Esophagus (tissue), 2 donors: ENCODE data around the gene GXYLT2. TPM values are rescaled to one million over a fixed set of nuclear protein-coding genes. Genes with fewer than 3 reads are reported as not detected.

Experiments used
- H3K27ac ChIP-seq, 2 donors: one replicate each; pipeline ENCODE4 v1.5.1; 2013; ENCODE audit warnings: low read depth in 2 of 2, mild to moderate bottlenecking in 2 of 2, inconsistent platforms in 1 of 2, low read length in 1 of 2, moderate library complexity in 1 of 2
- H3K27me3 ChIP-seq, 2 donors: one replicate each; pipeline ENCODE4 v1.6.1; 2013; ENCODE audit warnings: low read length in 2 of 2, control low read depth in 1 of 2, mild to moderate bottlenecking in 1 of 2; ENCODE audit not compliant: insufficient read depth in 2 of 2, control insufficient read depth in 1 of 2
- H3K36me3 ChIP-seq, 2 donors: one replicate each; pipeline ENCODE4 v1.6.1; 2013; ENCODE audit warnings: low read length in 1 of 2; ENCODE audit not compliant: control insufficient read depth in 2 of 2, insufficient read depth in 2 of 2
- H3K4me1 ChIP-seq, 2 donors: one replicate each; pipeline ENCODE4 v1.6.1; 2013; ENCODE audit warnings: low read length in 1 of 2; ENCODE audit not compliant: control insufficient read depth in 2 of 2, insufficient read depth in 2 of 2
- H3K4me3 ChIP-seq, 2 donors: one replicate each; pipeline ENCODE4 v1.5.1; 2013; ENCODE audit warnings: low read length in 2 of 2, mild to moderate bottlenecking in 2 of 2, low read depth in 1 of 2, moderate library complexity in 1 of 2
- H3K9me3 ChIP-seq, 2 donors: one replicate each; pipeline ENCODE4 v1.6.1; 2013; ENCODE audit warnings: mild to moderate bottlenecking in 2 of 2, low read depth in 1 of 2, low read length in 1 of 2, moderate library complexity in 1 of 2; ENCODE audit not compliant: control insufficient read depth in 2 of 2, insufficient read depth in 1 of 2
- WGBS, 2 donors: extraction: QIAGEN DNeasy Blood & Tissue Kit; methylation state at CpG; one replicate each; pipeline ENCODE4 v1.1.7; 2013; 5-methylcytosine and 5-hydroxymethylcytosine counted together
- polyA plus RNA-seq, 2 donors: library from polyadenylated mRNA; stranded (reverse); fragments of 200-250 nt; gene quantifications; one replicate each; pipeline ENCODE4 v1.2.3, GENCODE V29; 2013
- donor health status: healthy with polysubstance abuse.
- donor health status: Bipolar disorder and iron deficiency.

The GXYLT2 gene
- polyA plus RNA-seq, 2 donors, result 0.24 to 0.37 TPM

DNA sequence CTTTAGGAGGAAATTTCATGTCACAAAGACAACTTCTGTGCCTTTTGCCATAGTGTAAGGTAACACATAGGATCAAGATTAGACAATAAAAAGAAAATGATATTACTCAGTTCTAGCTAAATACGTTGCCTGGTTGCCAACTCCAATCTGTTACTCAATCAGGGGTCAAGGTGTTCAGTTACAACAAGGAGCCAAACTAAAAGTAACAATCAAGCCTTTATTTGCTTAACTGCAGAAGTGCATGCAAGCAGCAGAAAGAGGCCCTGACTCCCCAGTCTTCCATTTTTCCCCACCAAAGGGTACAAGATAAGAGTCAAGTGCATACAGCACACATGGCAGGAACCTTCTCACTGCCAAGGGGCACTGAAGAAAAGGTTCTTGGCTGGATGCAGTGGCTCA, 80.4 kb downstream of the GXYLT2 start:
- Histone ChIP-seq H3K9me3 (no peaks in the 10 kb centered on the region), H3K4me1 (peaks cover 0 to 3% of the 10 kb centered on the region in 2 donors), H3K36me3 (no peaks in the 10 kb centered on the region), H3K27me3 (no peaks in the 10 kb centered on the region), H3K4me3 (no peak overlapping the region), H3K27ac (no peak overlapping the region)
- 75 to 76% methylated on average over 1 of the region's 1 CpG for WGBS, 2 donors

DNA sequence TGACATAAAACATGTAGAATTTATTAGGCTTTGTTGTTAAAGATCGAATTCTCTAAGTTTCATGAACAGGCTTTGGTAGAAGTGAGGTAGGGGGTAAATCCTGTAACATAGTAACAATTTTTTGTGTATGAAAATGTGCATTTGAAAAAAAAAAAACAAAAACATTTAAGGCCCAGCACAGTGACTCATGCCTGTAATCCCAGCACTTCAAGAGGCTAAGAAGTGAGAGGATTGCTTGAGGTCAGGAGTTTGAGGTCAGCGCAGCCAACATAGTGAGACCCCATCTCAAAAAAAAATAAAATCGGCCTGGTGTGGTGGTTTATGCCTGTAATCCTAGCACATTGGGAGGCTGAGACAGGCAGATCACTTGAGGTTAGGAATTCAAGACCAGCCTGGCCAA, 81.9 kb downstream of the GXYLT2 start:
- peaks cover 0 to 6% of the 10 kb centered on the region in 2 donors for H3K4me1 ChIP-seq

DNA sequence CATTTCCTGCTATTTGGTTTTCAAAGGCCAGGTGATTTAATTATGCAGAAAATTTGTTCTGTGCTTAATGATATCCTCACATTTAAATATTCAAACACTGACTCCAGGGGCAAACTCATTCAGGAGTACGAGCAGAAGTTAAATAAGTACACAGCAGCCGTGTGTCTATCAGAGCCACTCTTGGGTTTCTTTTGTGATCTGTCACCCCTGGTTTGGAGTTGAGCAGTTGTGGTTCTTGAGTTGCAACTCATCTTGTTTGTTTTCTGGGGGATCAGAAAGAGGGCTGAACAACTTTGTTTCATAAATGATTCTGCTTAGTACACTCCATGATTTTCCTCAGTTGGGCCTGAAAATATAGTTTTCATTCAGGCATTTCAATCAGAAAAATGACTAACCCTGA, 83.1 kb downstream of the GXYLT2 start:
- H3K9me3 ChIP-seq, result no peaks in the 10 kb centered on the region
- H3K36me3 ChIP-seq, result no peaks in the 10 kb centered on the region
- no peaks in the 10 kb centered on the region for H3K27me3 ChIP-seq
- H3K4me3 ChIP-seq, result no peak overlapping the region
- 90% methylated on average over 2 of the region's 2 CpGs for WGBS, 2 donors
- H3K27ac ChIP-seq, result no peak overlapping the region
- H3K4me1 ChIP-seq, result peaks cover 0 to 6% of the 10 kb centered on the region in 2 donors

More for the DNA sequence above, 81.9 kb downstream of the GXYLT2 start:
- no peak overlapping the region for H3K4me3 ChIP-seq
- no peaks in the 10 kb centered on the region for H3K36me3 ChIP-seq
- no peak overlapping the region for H3K27ac ChIP-seq
- no peaks in the 10 kb centered on the region for H3K9me3 ChIP-seq
- no peaks in the 10 kb centered on the region for H3K27me3 ChIP-seq
- 94% methylated on average over 3 of the region's 3 CpGs for WGBS, 2 donors

DNA sequence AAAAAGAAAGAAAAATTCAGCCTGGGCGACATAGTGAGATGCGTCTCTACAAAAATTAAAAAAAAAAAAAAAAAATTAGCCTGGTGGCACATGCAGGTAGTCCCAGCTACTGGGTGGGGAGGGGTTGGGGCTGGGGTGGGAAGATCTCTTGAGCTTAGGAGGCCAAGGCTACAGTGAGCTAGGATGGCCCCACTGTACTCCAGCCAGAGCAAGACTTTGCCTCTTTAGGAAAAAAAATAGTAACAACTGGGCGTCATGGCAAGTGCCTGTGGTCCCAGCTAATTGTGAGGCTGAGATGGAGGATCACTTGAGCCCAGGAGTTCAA, 84.8 kb downstream of the GXYLT2 start:
- 83 to 93% methylated on average over 3 of the region's 3 CpGs for whole genome bisulfite sequencing, 2 donors

DNA sequence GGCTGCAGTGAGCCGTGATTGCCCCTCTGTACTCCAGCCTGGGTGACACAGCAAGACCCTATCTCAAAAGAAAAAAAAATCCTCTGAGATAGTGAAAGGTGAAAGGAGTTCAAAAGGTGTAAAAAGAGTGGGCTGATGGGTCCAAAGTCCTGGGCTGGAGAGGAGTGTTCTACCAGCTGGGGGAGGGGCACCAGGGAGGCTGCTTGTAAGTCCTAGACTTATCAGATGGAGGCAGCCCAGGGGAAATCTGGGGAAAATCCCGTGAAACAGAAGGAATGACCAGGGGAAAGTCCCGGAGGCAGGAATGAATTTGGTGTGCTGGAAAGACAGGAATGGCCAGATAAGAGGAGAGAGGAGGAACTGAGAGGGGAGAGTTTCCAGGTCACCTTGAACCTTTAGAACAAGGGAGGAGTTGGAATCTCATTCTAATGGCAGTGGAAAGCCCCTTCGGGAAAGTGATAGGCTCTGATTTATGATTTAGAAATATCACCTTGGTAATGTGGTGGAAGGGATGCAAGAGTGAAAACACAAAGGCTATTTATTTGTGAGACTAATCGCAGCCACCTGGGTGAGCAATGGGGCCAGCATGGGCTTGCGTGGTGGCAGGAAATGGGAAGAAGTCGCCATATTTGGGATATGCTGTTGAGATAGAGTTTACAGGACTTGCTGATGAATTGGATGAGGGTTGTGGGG, 85.3 kb downstream of the GXYLT2 start:
- no peak overlapping the region for H3K27ac ChIP-seq
- H3K4me1 ChIP-seq, result peaks cover 0 to 6% of the 10 kb centered on the region in 2 donors
- no peaks in the 10 kb centered on the region for H3K27me3 ChIP-seq
- 43 to 44% methylated on average over 7 of the region's 7 CpGs for WGBS, 2 donors
- H3K36me3 ChIP-seq, result no peaks in the 10 kb centered on the region
- H3K4me3 ChIP-seq, result no peak overlapping the region
- H3K9me3 ChIP-seq, result no peaks in the 10 kb centered on the region

More for the DNA sequence above, 84.8 kb downstream of the GXYLT2 start:
- no peaks in the 10 kb centered on the region for H3K36me3 ChIP-seq
- H3K27ac ChIP-seq, result no peak overlapping the region
- H3K9me3 ChIP-seq, result no peaks in the 10 kb centered on the region
- H3K27me3 ChIP-seq, result no peaks in the 10 kb centered on the region
- H3K4me3 ChIP-seq, result no peak overlapping the region
- peaks cover 0 to 6% of the 10 kb centered on the region in 2 donors for H3K4me1 ChIP-seq

DNA sequence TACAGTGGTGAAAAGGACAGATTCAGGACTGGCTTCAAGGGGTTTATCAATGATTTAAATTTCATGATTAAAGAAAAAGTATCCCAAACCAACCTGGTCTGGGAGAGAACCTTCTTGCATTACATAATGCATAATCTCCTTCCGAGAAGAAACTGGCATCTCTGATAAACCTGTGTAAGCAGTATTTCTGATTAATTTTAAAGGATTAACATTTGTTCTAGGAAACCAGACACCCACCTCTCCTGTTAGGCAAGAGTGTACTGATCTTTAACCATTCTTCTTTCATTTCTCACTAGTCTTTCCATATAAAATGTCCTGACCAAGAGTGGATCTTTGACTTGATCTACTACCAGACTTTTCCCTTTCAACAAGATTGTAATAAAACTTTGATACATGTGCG, 85.9 kb downstream of the GXYLT2 start:
- no peak overlapping the region for H3K4me3 ChIP-seq
- WGBS, 2 donors, result 66 to 70% methylated on average over 2 of the region's 2 CpGs
- H3K9me3 ChIP-seq, result no peaks in the 10 kb centered on the region
- H3K36me3 ChIP-seq, result no peaks in the 10 kb centered on the region
- H3K27me3 ChIP-seq, result no peaks in the 10 kb centered on the region
- H3K4me1 ChIP-seq, result peaks cover 0 to 6% of the 10 kb centered on the region in 2 donors
- no peak overlapping the region for H3K27ac ChIP-seq

DNA sequence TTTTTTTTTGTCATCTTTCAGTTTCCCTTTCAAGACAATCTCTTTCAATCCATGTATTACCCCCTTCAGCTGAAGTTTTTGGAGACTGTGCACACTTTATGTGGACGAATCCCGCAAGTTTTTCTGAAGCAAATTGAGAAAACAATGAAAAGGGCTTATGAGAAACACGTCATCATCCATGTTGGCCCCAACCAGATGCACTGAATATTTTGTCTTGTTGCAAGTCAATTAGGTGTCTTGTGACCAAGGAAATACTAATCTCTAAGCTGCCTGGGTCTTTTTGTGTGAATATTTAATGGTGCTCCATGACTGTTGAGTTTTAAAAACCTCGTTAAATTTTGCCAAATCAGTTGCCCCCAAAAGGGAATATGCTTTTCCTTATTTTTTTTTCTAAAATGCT, 87.1 kb downstream of the GXYLT2 start:
- H3K36me3 ChIP-seq, result no peaks in the 10 kb centered on the region
- H3K4me1 ChIP-seq, result peaks cover 0 to 6% of the 10 kb centered on the region in 2 donors
- no peak overlapping the region for H3K27ac ChIP-seq
- 65 to 66% methylated on average over 4 of the region's 4 CpGs for WGBS, 2 donors
- H3K4me3 ChIP-seq, result no peak overlapping the region
- H3K27me3 ChIP-seq, result no peaks in the 10 kb centered on the region
- H3K9me3 ChIP-seq, result no peaks in the 10 kb centered on the region

DNA sequence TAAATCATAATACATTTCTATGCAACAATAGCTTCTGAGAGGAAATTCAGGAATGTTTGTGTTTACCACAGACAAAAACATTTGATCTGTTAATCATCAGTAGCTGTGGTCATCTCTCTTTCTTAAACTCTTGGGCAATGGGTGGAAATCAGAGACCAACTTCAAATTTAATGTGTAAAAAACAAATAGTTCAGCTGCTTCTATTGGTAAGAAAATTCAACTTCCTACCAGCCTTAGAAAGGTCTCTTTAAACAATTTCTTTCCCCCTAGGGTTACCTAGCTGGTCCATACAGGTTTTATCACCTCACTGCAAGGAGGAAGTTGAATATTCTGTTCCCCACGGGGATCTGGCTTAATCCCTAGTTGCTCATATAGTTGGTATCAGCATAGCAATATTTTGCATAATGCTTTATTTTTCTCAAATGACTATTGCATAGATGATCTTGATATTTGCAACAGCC, 88.5 kb downstream of the GXYLT2 start:
- Histone ChIP-seq H3K4me1 (peaks cover 0 to 6% of the 10 kb centered on the region in 2 donors), H3K27ac (no peak overlapping the region), H3K36me3 (no peaks in the 10 kb centered on the region), H3K9me3 (no peaks in the 10 kb centered on the region), H3K4me3 (no peak overlapping the region), H3K27me3 (no peaks in the 10 kb centered on the region)
- WGBS, 2 donors, result 34 to 52% methylated on average over 1 of the region's 1 CpG

DNA sequence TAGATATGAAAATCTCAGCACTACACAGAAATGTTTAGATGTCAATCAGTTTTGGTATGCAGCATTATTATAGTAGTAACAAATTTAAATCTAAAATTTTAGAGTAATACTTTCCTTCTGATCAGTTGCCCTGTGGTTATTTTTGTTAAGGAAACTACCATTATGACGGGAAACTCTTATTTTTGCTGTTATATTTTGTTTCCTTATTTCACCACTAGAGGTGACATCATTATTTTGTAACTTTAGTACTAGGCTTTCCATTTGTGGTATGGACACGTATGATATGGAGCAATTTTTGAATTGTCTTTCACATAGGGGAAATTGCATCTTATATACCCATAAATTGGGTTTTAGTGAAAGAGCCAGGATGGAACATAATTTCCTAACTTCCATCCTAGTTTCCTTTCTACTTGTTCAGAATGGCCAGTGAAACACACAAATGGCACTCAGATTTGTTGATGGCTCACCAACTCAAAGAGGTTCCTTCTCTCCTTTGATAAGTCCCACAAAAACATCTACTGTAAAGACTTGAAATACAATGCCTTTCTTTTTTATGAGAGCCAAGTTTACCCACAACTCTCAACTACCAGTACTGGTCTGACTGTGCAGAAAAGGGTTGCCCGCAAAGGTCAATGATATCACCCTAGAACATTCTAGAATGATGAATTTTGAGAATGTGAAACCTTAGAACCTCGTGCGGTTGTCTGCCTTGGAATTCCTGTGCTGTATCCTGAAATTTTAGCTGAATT, 89.4 kb downstream of the GXYLT2 start:
- Histone ChIP-seq H3K4me3 (no peak overlapping the region), H3K27ac (no peak overlapping the region), H3K27me3 (no peaks in the 10 kb centered on the region), H3K36me3 (no peaks in the 10 kb centered on the region), H3K9me3 (no peaks in the 10 kb centered on the region), H3K4me1 (peaks cover 0 to 6% of the 10 kb centered on the region in 2 donors)
- 78 to 81% methylated on average over 5 of the region's 5 CpGs for WGBS, 2 donors
